GM23338 (cell line): Measurements from ENCODE around the gene TLX3. TPM values are rescaled to one million over a fixed set of nuclear protein-coding genes. Genes with fewer than 3 reads are reported as not detected.
A peak's percentile ranks its signal among the peaks of the same experiment; 100 is the strongest.

Experiments used
- ATAC-seq: fragments of 200-7000 bp; cut with Tn5 transposase; 3 replicates; pipeline ENCODE4 v1.9.1; 2020
- DNase-seq: peaks from one replicate; pipeline ENCODE4 v3.0.0-alpha.2; 2015; ENCODE audit warnings: low spot score
- H2AFZ ChIP-seq: fragments of 200-600 bp; sonication (generic); 2 replicates; pipeline ENCODE4 v1.8.0; 2016; ENCODE audit warnings: antibody characterized with exemption, mild to moderate bottlenecking, moderate library complexity
- H3F3A ChIP-seq: fragments of 200-600 bp; sonication (generic); replicated peaks from 2 replicates; pipeline ENCODE4 v1.8.0; 2017; ENCODE audit warnings: antibody characterized with exemption, mixed run types, low read depth
- H3K27ac ChIP-seq: fragments of 200-600 bp; sonication (generic); 2 replicates; pipeline ENCODE4 v1.6.1; 2016; ENCODE audit warnings: low read depth
- H3K27me3 ChIP-seq: fragments of 200-600 bp; sonication (generic); 2 replicates; pipeline ENCODE4 v1.8.0; 2016; ENCODE audit warnings: mild to moderate bottlenecking, mixed run types, moderate library complexity; ENCODE audit not compliant: insufficient read depth
- H3K36me3 ChIP-seq: fragments of 200-600 bp; sonication (generic); 2 replicates; pipeline ENCODE4 v1.8.0; 2016; ENCODE audit warnings: mild to moderate bottlenecking; ENCODE audit not compliant: insufficient read depth
- H3K4me1 ChIP-seq: fragments of 200-600 bp; sonication (generic); 2 replicates; pipeline ENCODE4 v1.8.0; 2016; ENCODE audit warnings: mild to moderate bottlenecking, moderate library complexity; ENCODE audit not compliant: insufficient read depth
- H3K4me2 ChIP-seq: fragments of 200-600 bp; sonication (generic); 2 replicates; pipeline ENCODE4 v1.7.1; 2017; ENCODE audit warnings: mixed run types
- H3K4me3 ChIP-seq: fragments of 200-600 bp; sonication (generic); 2 replicates; pipeline ENCODE4 v1.6.1; 2016; ENCODE audit warnings: mixed run types
- H3K79me2 ChIP-seq: fragments of 200-600 bp; sonication (generic); replicated peaks from 2 replicates; pipeline ENCODE4 v1.8.0; 2017; ENCODE audit warnings: mild to moderate bottlenecking; ENCODE audit not compliant: insufficient read depth
- H3K9me2 ChIP-seq: fragments of 200-600 bp; sonication (generic); 2 replicates; pipeline ENCODE4 v1.8.0; 2017; ENCODE audit not compliant: insufficient read depth
- H4K20me1 ChIP-seq: fragments of 200-600 bp; sonication (generic); replicated peaks from 2 replicates; pipeline ENCODE4 v1.8.0; 2017; ENCODE audit warnings: mild to moderate bottlenecking; ENCODE audit not compliant: insufficient read depth
- H3K27ac Mint-ChIP-seq: 2 replicates; pipeline ENCODE4 v1.8.0; 2020; ENCODE audit warnings: inconsistent platforms, mild to moderate bottlenecking, moderate library complexity, mixed read lengths
- H3K27me3 Mint-ChIP-seq: 3 replicates; pipeline ENCODE4 v1.8.0; 2022; ENCODE audit warnings: low read depth, mild to moderate bottlenecking, moderate library complexity, mixed read lengths, inconsistent platforms; ENCODE audit not compliant: insufficient read depth, poor library complexity
- H3K36me3 Mint-ChIP-seq: 3 replicates; pipeline ENCODE4 v1.8.0; 2021; ENCODE audit warnings: low read depth, mild to moderate bottlenecking, inconsistent platforms, moderate library complexity, mixed read lengths
- H3K4me1 Mint-ChIP-seq: 3 replicates; pipeline ENCODE4 v1.8.0; 2020; ENCODE audit warnings: mild to moderate bottlenecking, inconsistent platforms, mixed read lengths
- H3K4me3 Mint-ChIP-seq: 3 replicates; pipeline ENCODE4 v1.8.0; 2021; ENCODE audit warnings: moderate library complexity, mild to moderate bottlenecking, inconsistent platforms, mixed read lengths
- H3K9me3 Mint-ChIP-seq: 3 replicates; pipeline ENCODE4 v1.8.0; 2020; ENCODE audit warnings: moderate library complexity, mild to moderate bottlenecking, inconsistent platforms, mixed read lengths
- CREB1 ChIP-seq: fragments of 250-450 bp; sonication (Bioruptor Pico); IDR thresholded peaks from 2 replicates; pipeline ENCODE4 v1.5.0; 2020; ENCODE audit warnings: low read depth, mild to moderate bottlenecking, moderate library complexity
- CTCF ChIP-seq, 2 experiments: fragments of 200-600 bp in 1 of 2; sonication (generic) in 1 of 2; conservative IDR thresholded peaks; 2 replicates each; pipeline versions ENCODE4 v1.5.1 to v1.6.1; 2016 to 2017; ENCODE audit warnings: antibody characterized with exemption in 2 of 2, low read depth in 2 of 2, mild to moderate bottlenecking in 2 of 2, moderate library complexity in 1 of 2
- EZH2 ChIP-seq: fragments of 200-600 bp; sonication (generic); IDR thresholded peaks from one replicate; pipeline ENCODE4 v1.8.0; 2017; ENCODE audit warnings: antibody characterized with exemption, mild to moderate bottlenecking, low read depth; ENCODE audit not compliant: unreplicated experiment
- EZH2phosphoT487 ChIP-seq: fragments of 200-600 bp; sonication (generic); IDR thresholded peaks from one replicate; pipeline ENCODE4 v1.8.1; 2018; ENCODE audit warnings: antibody characterized with exemption; ENCODE audit not compliant: unreplicated experiment
- NANOG ChIP-seq: IDR thresholded peaks from 2 replicates; pipeline ENCODE4 v1.6.1; 2016; ENCODE audit warnings: antibody characterized with exemption, borderline replicate concordance
- POLR2AphosphoS5 ChIP-seq: IDR thresholded peaks from 2 replicates; pipeline ENCODE4 v1.6.1; 2016; ENCODE audit warnings: antibody characterized with exemption, low read depth
- polyA plus RNA-seq: library from polyadenylated mRNA; unstranded; fragments of >200 nt; fragmentation: Nextera tagmentation; extraction: Ambion mirVana; gene quantifications from 2 replicates; pipeline ENCODE4 v1.2.1, GENCODE V29; 2016
- total RNA-seq: library from RNA; depleted of rRNA; stranded (reverse); fragments of >200 nt; shearing (Covaris generic); gene quantifications from 2 replicates; pipeline ENCODE4 v1.2.3, GENCODE V29; 2014
- TF ChIP-seq, protein P1 (sequence below): IDR thresholded peaks from one replicate; pipeline ENCODE4 v1.6.1; 2018; ENCODE audit warnings: antibody characterized with exemption; ENCODE audit not compliant: unreplicated experiment

Gene TLX3
- total and polyA plus RNA-seq, 2 experiments from 2014 or later, result 0.83 TPM; not detected in 1

- TF ChIP-seq NANOG (0 out of 2 replicates have a peak, but pooled peaks have one; percentile 8), POLR2AphosphoS5 (peak; percentile 51), CTCF (conservative IDR thresholded peaks at IDR 0.05; ENCODE audit: low read depth in 2 of 2) (peak in 1 of 2 experiments; percentile 17; a peak in 1 of 4 replicates)
- TF ChIP-seq, protein P1, sequence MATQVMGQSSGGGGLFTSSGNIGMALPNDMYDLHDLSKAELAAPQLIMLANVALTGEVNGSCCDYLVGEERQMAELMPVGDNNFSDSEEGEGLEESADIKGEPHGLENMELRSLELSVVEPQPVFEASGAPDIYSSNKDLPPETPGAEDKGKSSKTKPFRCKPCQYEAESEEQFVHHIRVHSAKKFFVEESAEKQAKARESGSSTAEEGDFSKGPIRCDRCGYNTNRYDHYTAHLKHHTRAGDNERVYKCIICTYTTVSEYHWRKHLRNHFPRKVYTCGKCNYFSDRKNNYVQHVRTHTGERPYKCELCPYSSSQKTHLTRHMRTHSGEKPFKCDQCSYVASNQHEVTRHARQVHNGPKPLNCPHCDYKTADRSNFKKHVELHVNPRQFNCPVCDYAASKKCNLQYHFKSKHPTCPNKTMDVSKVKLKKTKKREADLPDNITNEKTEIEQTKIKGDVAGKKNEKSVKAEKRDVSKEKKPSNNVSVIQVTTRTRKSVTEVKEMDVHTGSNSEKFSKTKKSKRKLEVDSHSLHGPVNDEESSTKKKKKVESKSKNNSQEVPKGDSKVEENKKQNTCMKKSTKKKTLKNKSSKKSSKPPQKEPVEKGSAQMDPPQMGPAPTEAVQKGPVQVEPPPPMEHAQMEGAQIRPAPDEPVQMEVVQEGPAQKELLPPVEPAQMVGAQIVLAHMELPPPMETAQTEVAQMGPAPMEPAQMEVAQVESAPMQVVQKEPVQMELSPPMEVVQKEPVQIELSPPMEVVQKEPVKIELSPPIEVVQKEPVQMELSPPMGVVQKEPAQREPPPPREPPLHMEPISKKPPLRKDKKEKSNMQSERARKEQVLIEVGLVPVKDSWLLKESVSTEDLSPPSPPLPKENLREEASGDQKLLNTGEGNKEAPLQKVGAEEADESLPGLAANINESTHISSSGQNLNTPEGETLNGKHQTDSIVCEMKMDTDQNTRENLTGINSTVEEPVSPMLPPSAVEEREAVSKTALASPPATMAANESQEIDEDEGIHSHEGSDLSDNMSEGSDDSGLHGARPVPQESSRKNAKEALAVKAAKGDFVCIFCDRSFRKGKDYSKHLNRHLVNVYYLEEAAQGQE, result no peak
- DNase-seq (peak; percentile 80), ATAC-seq (peak; percentile 17)
- H3K79me2 ChIP-seq, result no peaks in the 10 kb centered on the region
- H3K4me3 ChIP-seq, result no peak overlapping the region
- no peaks in the 10 kb centered on the region for H3F3A ChIP-seq
- no peak overlapping the region for H3K27ac ChIP-seq
- Mint-ChIP-seq H3K27me3 (peaks cover 96% of the 10 kb centered on the region), H3K27ac (no peak overlapping the region), H3K4me3 (no peak overlapping the region), H3K36me3 (no peaks in the 10 kb centered on the region; the same call in 2 of the 3 replicates), H3K4me1 (peaks cover 22% of the 10 kb centered on the region), H3K9me3 (no peaks in the 10 kb centered on the region; the same call in 2 of the 3 replicates)
- peaks cover 11% of the 10 kb centered on the region; the same call in 1 of the 2 replicates for H4K20me1 ChIP-seq
- peaks cover 100% of the 10 kb centered on the region for H3K27me3 ChIP-seq
- H3K4me1 ChIP-seq, result peaks cover 20% of the 10 kb centered on the region; the same call in 1 of the 2 replicates
- no peaks in the 10 kb centered on the region for H3K36me3 ChIP-seq
- H3K4me2 ChIP-seq, result no peak overlapping the region; the same call in 1 of the 2 replicates
- H2AFZ ChIP-seq, result no peak overlapping the region
- H3K9me2 ChIP-seq, result no peaks in the 10 kb centered on the region
Observed at GRCh38 chr5:171306781-171307591, 2.1 kb upstream of the TLX3 start.

- Histone ChIP-seq H4K20me1 (peaks cover 13% of the 10 kb centered on the region), H3K27me3 (peaks cover 100% of the 10 kb centered on the region), H2AFZ (no peak overlapping the region), H3K9me2 (no peaks in the 10 kb centered on the region), H3K36me3 (no peaks in the 10 kb centered on the region), H3K4me1 (peaks cover 21% of the 10 kb centered on the region), H3F3A (no peaks in the 10 kb centered on the region; the same call in 1 of the 2 replicates), H3K27ac (no peak overlapping the region), H3K79me2 (no peaks in the 10 kb centered on the region), H3K4me3 (peak overlapping the region; percentile 48), H3K4me2 (peak overlapping the region; percentile 69)
- peak overlapping the region; percentile 62 for H3K4me3 Mint-ChIP-seq
- no peak overlapping the region for H3K27ac Mint-ChIP-seq
- DNase-seq (no peak), ATAC-seq (no peak)
- no peaks in the 10 kb centered on the region; the same call in 2 of the 3 replicates for H3K36me3 Mint-ChIP-seq
- peaks cover 2% of the 10 kb centered on the region; the same call in 2 of the 3 replicates for H3K9me3 Mint-ChIP-seq
- H3K4me1 Mint-ChIP-seq, result peaks cover 27% of the 10 kb centered on the region
- H3K27me3 Mint-ChIP-seq, result peaks cover 96% of the 10 kb centered on the region
- no peak for TF ChIP-seq CREB1 (CRISPR knock-in tag)
- TF ChIP-seq EZH2, result peak; percentile 91
- peak; percentile 29 for TF ChIP-seq EZH2phosphoT487
- TF ChIP-seq NANOG, result no peak
Observed at GRCh38 chr5:171307789-171308452, 1.1 kb upstream of the TLX3 start.
